ENCODE measurements around the gene MGA. TPM values are rescaled to one million over a fixed set of nuclear protein-coding genes. Genes with fewer than 3 reads are reported as not detected.
"Not testable (repeated sequence)": the region's sequence is repeated elsewhere in the genome, so short reads cannot be mapped to it uniquely, and the experiment has no call there.

Gene MGA
- total and polyA plus RNA-seq, 2 donors = 5.2 to 42.7 TPM

DNA sequence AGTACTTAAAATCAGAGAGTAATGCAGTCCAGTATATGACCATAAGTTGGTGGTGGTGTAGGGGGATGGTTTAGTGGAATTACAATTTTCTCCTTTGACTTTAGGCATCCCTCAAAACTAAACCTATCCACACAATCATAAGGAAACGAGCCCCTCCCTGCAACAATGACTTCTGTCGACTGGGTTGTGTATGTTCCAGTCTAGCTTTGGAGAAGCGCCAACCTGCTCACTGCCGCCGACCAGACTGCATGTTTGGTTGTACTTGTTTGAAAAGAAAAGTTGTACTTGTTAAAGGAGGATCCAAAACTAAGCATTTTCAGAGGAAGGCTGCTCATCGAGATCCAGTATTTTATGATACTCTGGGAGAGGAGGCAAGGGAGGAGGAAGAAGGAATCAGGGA is 52.8 kb downstream of the MGA start:
- no peaks in the 10 kb centered on the region for H3K27me3 ChIP-seq (ENCODE audit: control insufficient read depth in 2 of 2, insufficient read depth in 1 of 2, low read length in 1 of 2)
- H3K4me1 ChIP-seq (ENCODE audit: control insufficient read depth in 2 of 2, insufficient read depth in 2 of 2, low read length in 2 of 2) = no peaks in the 10 kb centered on the region
- no peaks in the 10 kb centered on the region for H3K9me3 ChIP-seq (ENCODE audit: control insufficient read depth in 2 of 2, insufficient read depth in 1 of 2, low read length in 1 of 2)
- no peak overlapping the region for H3K4me3 ChIP-seq (ENCODE audit: low read length in 2 of 2)
- H3K27ac ChIP-seq (ENCODE audit: low read depth in 1 of 2, low read length in 1 of 2) = no peak overlapping the region
- peaks cover 38 to 58% of the 10 kb centered on the region in 2 donors for H3K36me3 ChIP-seq (ENCODE audit: control insufficient read depth in 2 of 2, insufficient read depth in 2 of 2, low read length in 1 of 2)
- WGBS = 94% methylated on average over 6 of the region's 6 CpGs
- no peak for DNase-seq (ENCODE audit: low read depth in 6 of 9, low spot score in 9 of 9)

DNA sequence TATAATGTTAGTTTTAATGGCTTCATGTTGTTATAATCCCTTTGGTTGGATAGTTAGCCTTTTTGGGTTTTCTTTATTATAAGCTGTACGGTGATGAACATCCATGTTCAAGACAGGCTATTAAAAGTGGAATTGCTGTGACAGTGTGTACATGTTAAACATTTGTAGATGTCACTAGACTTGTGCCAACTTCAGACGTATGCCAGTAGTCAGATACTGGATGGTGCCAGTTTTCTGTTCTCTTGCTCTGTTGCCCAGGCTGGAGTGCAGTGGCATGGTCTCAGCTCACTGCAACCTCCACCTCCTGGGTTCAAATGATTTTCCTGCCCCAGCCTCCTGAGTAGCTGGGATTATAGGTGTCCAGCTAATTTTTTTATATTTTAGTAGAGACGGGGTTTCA is 54.1 kb downstream of the MGA start:
- Histone ChIP-seq H3K9me3 (ENCODE audit: control insufficient read depth in 2 of 2, insufficient read depth in 1 of 2, low read length in 1 of 2) (no peaks in the 10 kb centered on the region), H3K27ac (ENCODE audit: low read depth in 1 of 2, low read length in 1 of 2) (no peak overlapping the region), H3K4me3 (ENCODE audit: low read length in 2 of 2) (no peak overlapping the region), H3K27me3 (ENCODE audit: control insufficient read depth in 2 of 2, insufficient read depth in 1 of 2, low read length in 1 of 2) (no peaks in the 10 kb centered on the region), H3K36me3 (ENCODE audit: control insufficient read depth in 2 of 2, insufficient read depth in 2 of 2, low read length in 1 of 2) (peaks cover 28 to 52% of the 10 kb centered on the region in 2 donors), H3K4me1 (ENCODE audit: control insufficient read depth in 2 of 2, insufficient read depth in 2 of 2, low read length in 2 of 2) (no peaks in the 10 kb centered on the region)
- WGBS = 99% methylated on average over 3 of the region's 3 CpGs
- no peak for DNase-seq (ENCODE audit: low read depth in 6 of 9, low spot score in 9 of 9)

DNA sequence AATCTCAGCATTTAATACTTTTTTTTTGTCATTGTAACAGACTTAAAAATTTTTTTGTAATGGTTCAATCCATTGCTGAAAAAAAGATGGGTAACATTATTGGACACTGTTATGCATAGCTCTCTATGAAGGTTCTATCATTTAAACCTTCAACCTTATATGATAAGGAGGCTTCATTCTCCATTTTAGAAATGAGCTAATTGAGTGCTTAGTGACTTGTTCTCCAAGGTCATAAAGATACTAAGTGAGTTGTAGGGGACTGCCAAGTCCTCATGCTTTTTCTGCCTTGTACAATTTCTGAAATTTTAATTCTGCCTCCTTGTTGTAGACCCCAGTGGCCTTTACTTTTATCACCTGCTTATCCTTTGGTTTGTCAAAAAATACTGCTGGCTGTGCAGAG is 56.7 kb downstream of the MGA start:
- Histone ChIP-seq H3K4me1 (ENCODE audit: control insufficient read depth in 2 of 2, insufficient read depth in 2 of 2, low read length in 2 of 2) (no peaks in the 10 kb centered on the region), H3K36me3 (ENCODE audit: control insufficient read depth in 2 of 2, insufficient read depth in 2 of 2, low read length in 1 of 2) (peaks cover 16 to 31% of the 10 kb centered on the region in 2 donors), H3K27me3 (ENCODE audit: control insufficient read depth in 2 of 2, insufficient read depth in 1 of 2, low read length in 1 of 2) (no peaks in the 10 kb centered on the region), H3K27ac (ENCODE audit: low read depth in 1 of 2, low read length in 1 of 2) (no peak overlapping the region), H3K4me3 (ENCODE audit: low read length in 2 of 2) (no peak overlapping the region), H3K9me3 (ENCODE audit: control insufficient read depth in 2 of 2, insufficient read depth in 1 of 2, low read length in 1 of 2) (no peaks in the 10 kb centered on the region)
- no peak for DNase-seq (ENCODE audit: low read depth in 6 of 9, low spot score in 9 of 9)

DNA sequence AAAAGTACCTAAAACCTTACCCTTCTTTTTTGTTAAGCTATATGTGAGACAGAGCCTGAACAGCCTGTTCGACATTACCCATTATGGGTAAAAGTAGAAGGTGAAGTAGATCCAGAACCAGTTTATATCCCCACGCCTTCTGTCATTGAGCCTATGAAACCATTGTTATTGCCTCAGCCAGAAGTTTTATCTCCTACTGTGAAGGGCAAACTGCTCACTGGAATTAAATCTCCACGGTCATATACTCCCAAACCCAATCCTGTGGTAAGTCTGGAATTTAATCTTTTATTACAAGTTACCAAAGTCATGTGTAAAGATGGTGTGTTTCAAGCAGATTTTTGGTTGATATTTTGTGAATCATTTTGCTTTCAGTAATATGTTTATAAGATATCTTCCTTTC is 66.9 kb downstream of the MGA start:
- no peak overlapping the region for H3K27ac ChIP-seq (ENCODE audit: low read depth in 1 of 2, low read length in 1 of 2)
- no peaks in the 10 kb centered on the region for H3K9me3 ChIP-seq (ENCODE audit: control insufficient read depth in 2 of 2, insufficient read depth in 1 of 2, low read length in 1 of 2)
- WGBS = 96% methylated on average over 3 of the region's 3 CpGs
- no peaks in the 10 kb centered on the region for H3K27me3 ChIP-seq (ENCODE audit: control insufficient read depth in 2 of 2, insufficient read depth in 1 of 2, low read length in 1 of 2)
- H3K4me1 ChIP-seq (ENCODE audit: control insufficient read depth in 2 of 2, insufficient read depth in 2 of 2, low read length in 2 of 2) = no peaks in the 10 kb centered on the region
- H3K36me3 ChIP-seq (ENCODE audit: control insufficient read depth in 2 of 2, insufficient read depth in 2 of 2, low read length in 1 of 2) = peaks cover 15 to 18% of the 10 kb centered on the region in 2 donors
- H3K4me3 ChIP-seq (ENCODE audit: low read length in 2 of 2) = no peak overlapping the region
- DNase-seq (ENCODE audit: low read depth in 6 of 9, low spot score in 9 of 9) = no peak

DNA sequence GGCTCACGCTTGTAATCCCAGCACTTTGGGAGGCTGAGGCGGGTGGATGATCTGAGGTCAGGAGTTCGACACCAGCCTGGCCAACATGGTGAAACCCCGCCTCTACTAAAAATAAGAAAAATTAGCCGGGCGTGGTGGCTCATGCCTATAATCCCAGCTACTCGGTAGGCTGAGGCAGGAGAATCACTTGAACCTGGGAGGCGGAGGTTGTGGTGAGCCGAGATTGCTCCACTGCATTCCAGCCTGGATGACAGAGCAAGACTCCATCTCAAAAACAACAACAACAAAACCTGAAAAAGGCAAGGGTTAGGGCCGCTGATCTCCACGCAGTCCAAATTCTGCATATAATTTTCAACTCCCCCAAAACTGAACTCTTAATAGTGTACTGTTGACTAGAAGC is 67.9 kb downstream of the MGA start:
- H3K27ac ChIP-seq (ENCODE audit: low read depth in 1 of 2, low read length in 1 of 2); H3K4me3 ChIP-seq (ENCODE audit: low read length in 2 of 2); H3K9me3 ChIP-seq (ENCODE audit: control insufficient read depth in 2 of 2, insufficient read depth in 1 of 2, low read length in 1 of 2); H3K27me3 ChIP-seq (ENCODE audit: control insufficient read depth in 2 of 2, insufficient read depth in 1 of 2, low read length in 1 of 2); DNase-seq (ENCODE audit: low read depth in 6 of 9, low spot score in 9 of 9); H3K4me1 ChIP-seq (ENCODE audit: control insufficient read depth in 2 of 2, insufficient read depth in 2 of 2, low read length in 2 of 2): not testable (repeated sequence)
- 98% methylated on average over 11 of the region's 11 CpGs for WGBS
- H3K36me3 ChIP-seq (ENCODE audit: control insufficient read depth in 2 of 2, insufficient read depth in 2 of 2, low read length in 1 of 2) = peaks cover 19 to 20% of the 10 kb centered on the region in 2 donors

DNA sequence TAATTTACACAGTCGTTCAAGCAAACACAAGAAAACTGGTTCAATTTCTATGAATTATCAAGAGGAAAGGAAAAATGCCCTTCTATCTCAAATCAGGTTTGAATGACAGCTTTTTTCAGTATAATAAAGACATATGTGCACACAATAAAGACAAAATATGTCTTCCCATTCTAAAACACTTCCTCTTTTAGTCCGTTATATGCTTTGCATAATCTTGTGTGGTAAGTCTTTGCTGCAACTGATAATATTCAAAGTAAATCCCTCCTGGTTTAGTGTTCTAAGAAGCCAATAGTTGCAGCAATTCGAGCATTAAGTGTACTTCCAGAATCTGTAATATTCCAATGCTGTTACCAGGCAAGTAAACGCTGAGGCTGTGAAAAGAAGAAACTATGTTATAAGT is 70.3 kb downstream of the MGA start:
- Histone ChIP-seq H3K27me3 (ENCODE audit: control insufficient read depth in 2 of 2, insufficient read depth in 1 of 2, low read length in 1 of 2) (no peaks in the 10 kb centered on the region), H3K27ac (ENCODE audit: low read depth in 1 of 2, low read length in 1 of 2) (no peak overlapping the region), H3K4me3 (ENCODE audit: low read length in 2 of 2) (no peak overlapping the region), H3K36me3 (ENCODE audit: control insufficient read depth in 2 of 2, insufficient read depth in 2 of 2, low read length in 1 of 2) (peaks cover 28 to 37% of the 10 kb centered on the region in 2 donors), H3K9me3 (ENCODE audit: control insufficient read depth in 2 of 2, insufficient read depth in 1 of 2, low read length in 1 of 2) (no peaks in the 10 kb centered on the region), H3K4me1 (ENCODE audit: control insufficient read depth in 2 of 2, insufficient read depth in 2 of 2, low read length in 2 of 2) (no peaks in the 10 kb centered on the region)
- WGBS = 62% methylated on average over 4 of the region's 4 CpGs
- DNase-seq (ENCODE audit: low read depth in 6 of 9, low spot score in 9 of 9) = no peak

DNA sequence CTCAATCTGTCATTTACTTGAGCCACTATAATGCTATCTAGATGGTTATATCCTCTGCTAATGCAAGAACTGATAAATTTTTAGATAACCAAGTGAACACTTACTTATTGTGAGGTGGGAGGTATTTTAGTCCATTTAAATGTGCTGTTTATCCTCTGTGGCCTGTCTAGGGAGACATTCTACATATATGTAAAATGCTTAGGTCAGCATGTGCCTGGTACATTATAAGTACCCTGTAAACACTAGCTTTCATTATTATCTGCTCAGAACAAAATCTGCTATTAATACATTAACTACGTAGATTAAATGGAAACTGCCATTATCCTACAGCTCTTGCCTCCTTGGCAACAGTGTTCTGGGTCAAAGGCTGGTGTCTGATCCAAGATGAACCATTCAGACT is 72.3 kb downstream of the MGA start:
- no peak for DNase-seq (ENCODE audit: low read depth in 6 of 9, low spot score in 9 of 9)
- Histone ChIP-seq H3K36me3 (ENCODE audit: control insufficient read depth in 2 of 2, insufficient read depth in 2 of 2, low read length in 1 of 2) (peaks cover 31 to 56% of the 10 kb centered on the region in 2 donors), H3K27me3 (ENCODE audit: control insufficient read depth in 2 of 2, insufficient read depth in 1 of 2, low read length in 1 of 2) (no peaks in the 10 kb centered on the region), H3K4me3 (ENCODE audit: low read length in 2 of 2) (no peak overlapping the region), H3K4me1 (ENCODE audit: control insufficient read depth in 2 of 2, insufficient read depth in 2 of 2, low read length in 2 of 2) (no peaks in the 10 kb centered on the region), H3K27ac (ENCODE audit: low read depth in 1 of 2, low read length in 1 of 2) (no peak overlapping the region), H3K9me3 (ENCODE audit: control insufficient read depth in 2 of 2, insufficient read depth in 1 of 2, low read length in 1 of 2) (no peaks in the 10 kb centered on the region)
- WGBS = 99% methylated on average over 1 of the region's 1 CpG

DNA sequence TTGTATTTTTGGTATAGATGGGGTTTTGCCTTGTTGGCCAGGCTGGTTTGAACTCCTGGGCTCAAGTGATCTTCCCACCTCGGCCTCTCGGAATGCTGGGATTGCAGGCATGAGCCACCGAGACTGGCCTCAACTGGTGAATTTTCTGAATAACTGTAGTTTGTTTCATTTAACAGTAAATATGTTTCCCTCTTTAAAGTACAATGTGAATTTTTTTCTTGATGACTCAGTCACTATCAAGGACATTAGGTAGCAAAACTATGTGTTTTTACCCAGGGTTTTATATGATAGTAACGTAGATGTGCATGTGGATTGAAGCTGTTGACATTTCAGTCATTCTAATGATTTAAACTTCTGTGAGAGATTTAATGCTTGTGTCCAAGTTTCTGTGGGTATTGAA is 73.9 kb downstream of the MGA start:
- WGBS = 97% methylated on average over 4 of the region's 4 CpGs
- H3K4me3 ChIP-seq (ENCODE audit: low read length in 2 of 2) = no peak overlapping the region

DNA sequence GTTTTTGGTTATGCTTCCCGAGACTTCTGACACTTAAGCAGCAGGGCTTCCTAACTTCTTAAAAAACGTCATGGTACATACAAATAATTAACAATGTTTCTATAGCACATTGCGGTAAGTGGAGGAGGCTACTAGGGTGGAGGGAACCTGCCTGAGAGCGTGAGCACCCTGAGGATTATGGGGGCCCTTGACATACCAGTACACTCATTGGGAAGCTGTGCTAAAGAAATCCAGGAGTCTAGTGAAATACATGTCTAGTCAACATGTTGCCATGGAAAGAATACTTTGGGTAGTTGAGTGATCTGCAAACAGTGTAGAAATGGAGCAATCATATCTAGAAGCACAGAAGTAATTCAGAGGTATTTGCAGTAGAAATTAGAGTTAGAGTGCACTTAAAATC is 74.8 kb downstream of the MGA start:
- H3K27me3 ChIP-seq (ENCODE audit: control insufficient read depth in 2 of 2, insufficient read depth in 1 of 2, low read length in 1 of 2) = no peaks in the 10 kb centered on the region
- 98% methylated on average over 4 of the region's 4 CpGs for WGBS
- H3K27ac ChIP-seq (ENCODE audit: low read depth in 1 of 2, low read length in 1 of 2) = no peak overlapping the region
- DNase-seq (ENCODE audit: low read depth in 6 of 9, low spot score in 9 of 9) = no peak
- no peaks in the 10 kb centered on the region for H3K4me1 ChIP-seq (ENCODE audit: control insufficient read depth in 2 of 2, insufficient read depth in 2 of 2, low read length in 2 of 2)
- H3K36me3 ChIP-seq (ENCODE audit: control insufficient read depth in 2 of 2, insufficient read depth in 2 of 2, low read length in 1 of 2) = peaks cover 27 to 66% of the 10 kb centered on the region in 2 donors
- no peak overlapping the region for H3K4me3 ChIP-seq (ENCODE audit: low read length in 2 of 2)
- H3K9me3 ChIP-seq (ENCODE audit: control insufficient read depth in 2 of 2, insufficient read depth in 1 of 2, low read length in 1 of 2) = no peaks in the 10 kb centered on the region

More for the DNA sequence above, 73.9 kb downstream of the MGA start:
- no peaks in the 10 kb centered on the region for H3K27me3 ChIP-seq (ENCODE audit: control insufficient read depth in 2 of 2, insufficient read depth in 1 of 2, low read length in 1 of 2)
- H3K36me3 ChIP-seq (ENCODE audit: control insufficient read depth in 2 of 2, insufficient read depth in 2 of 2, low read length in 1 of 2) = peaks cover 28 to 63% of the 10 kb centered on the region in 2 donors
- DNase-seq (ENCODE audit: low read depth in 6 of 9, low spot score in 9 of 9) = no peak
- no peaks in the 10 kb centered on the region for H3K4me1 ChIP-seq (ENCODE audit: control insufficient read depth in 2 of 2, insufficient read depth in 2 of 2, low read length in 2 of 2)
- H3K9me3 ChIP-seq (ENCODE audit: control insufficient read depth in 2 of 2, insufficient read depth in 1 of 2, low read length in 1 of 2) = no peaks in the 10 kb centered on the region
- no peak overlapping the region for H3K27ac ChIP-seq (ENCODE audit: low read depth in 1 of 2, low read length in 1 of 2)

DNA sequence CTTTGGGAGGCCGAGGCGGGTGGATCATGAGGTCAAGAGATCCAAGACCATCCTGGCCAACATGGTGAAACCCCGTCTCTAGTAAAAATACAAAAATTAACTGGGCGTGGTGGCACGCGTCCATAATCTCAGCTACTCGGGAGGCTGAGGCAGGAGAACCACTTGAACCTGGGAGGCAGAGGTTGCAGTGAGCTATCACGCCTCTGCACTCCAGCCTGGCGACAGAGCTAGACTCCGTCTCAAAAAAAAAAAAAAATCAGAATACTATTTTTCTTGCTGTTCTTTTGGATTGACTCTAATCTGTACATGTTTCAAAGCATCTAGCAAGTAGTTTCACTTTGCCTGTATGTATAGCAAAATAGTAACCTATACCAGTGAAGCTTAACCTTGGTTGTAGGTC is 75.3 kb downstream of the MGA start:
- not testable (repeated sequence) for H3K27ac ChIP-seq (ENCODE audit: low read depth in 1 of 2, low read length in 1 of 2); H3K27me3 ChIP-seq (ENCODE audit: control insufficient read depth in 2 of 2, insufficient read depth in 1 of 2, low read length in 1 of 2); H3K4me3 ChIP-seq (ENCODE audit: low read length in 2 of 2); H3K4me1 ChIP-seq (ENCODE audit: control insufficient read depth in 2 of 2, insufficient read depth in 2 of 2, low read length in 2 of 2); DNase-seq (ENCODE audit: low read depth in 6 of 9, low spot score in 9 of 9); H3K9me3 ChIP-seq (ENCODE audit: control insufficient read depth in 2 of 2, insufficient read depth in 1 of 2, low read length in 1 of 2)
- 97% methylated on average over 10 of the region's 10 CpGs for WGBS
- H3K36me3 ChIP-seq (ENCODE audit: control insufficient read depth in 2 of 2, insufficient read depth in 2 of 2, low read length in 1 of 2) = peaks cover 26 to 64% of the 10 kb centered on the region in 2 donors

Measured in thymus (tissue), 11 donors.